HG02938 (cell line): ENCODE measurements around the gene ZSWIM5.
"Not testable (repeated sequence)": the region's sequence is repeated elsewhere in the genome, so short reads cannot be mapped to it uniquely, and the experiment has no call there.

Experiments
- ATAC-seq: cut with Tn5 transposase; IDR thresholded peaks from one replicate; pipeline ENCODE4 v1.9.1; 2021; ENCODE audit warnings: mild to moderate bottlenecking, moderate library complexity; ENCODE audit not compliant: unreplicated experiment

Gene ZSWIM5

GRCh38 chr1:45008516-45008915, 197.9 kb downstream of the ZSWIM5 start:
- no peak for ATAC-seq

- ATAC-seq = no peak
Measured at GRCh38 chr1:45008076-45008475, 198.3 kb downstream of the ZSWIM5 start.

- ATAC-seq = no peak
Measured at GRCh38 chr1:45007311-45007710, 199.1 kb downstream of the ZSWIM5 start.

GRCh38 chr1:45005761-45006160, 200.6 kb downstream of the ZSWIM5 start:
- no peak for ATAC-seq

- no peak for ATAC-seq
Measured at GRCh38 chr1:45004281-45004920, 202.0 kb downstream of the ZSWIM5 start.

- ATAC-seq = no peak
Measured at GRCh38 chr1:45003741-45004140, 202.7 kb downstream of the ZSWIM5 start.

GRCh38 chr1:45002650-45003645, 203.5 kb downstream of the ZSWIM5 start:
- no peak for ATAC-seq

GRCh38 chr1:45001576-45001975, 204.8 kb downstream of the ZSWIM5 start:
- not testable (repeated sequence) for ATAC-seq

- ATAC-seq = no peak
Measured at GRCh38 chr1:45001011-45001481, 205.4 kb downstream of the ZSWIM5 start.

- ATAC-seq = no peak
Measured at GRCh38 chr1:44999232-44999631, 207.2 kb downstream of the ZSWIM5 start.

- no peak for ATAC-seq
Measured at GRCh38 chr1:44995467-44996238, 210.8 kb downstream of the ZSWIM5 start.

- ATAC-seq = no peak
Measured at GRCh38 chr1:44994309-44994898, 212.0 kb downstream of the ZSWIM5 start.

GRCh38 chr1:44988531-44989156, 217.8 kb downstream of the ZSWIM5 start:
- no peak for ATAC-seq

GRCh38 chr1:44985747-44986359, 220.6 kb downstream of the ZSWIM5 start:
- ATAC-seq = no peak

- ATAC-seq = not testable (repeated sequence)
Measured at GRCh38 chr1:44977372-44977771, 229.0 kb downstream of the ZSWIM5 start.

- ATAC-seq = no peak
Measured at GRCh38 chr1:44976252-44976651, 230.2 kb downstream of the ZSWIM5 start.

- ATAC-seq = no peak
Measured at GRCh38 chr1:44973645-44974044, 232.8 kb downstream of the ZSWIM5 start.

- no peak for ATAC-seq
Measured at GRCh38 chr1:44970317-44970716, 236.1 kb downstream of the ZSWIM5 start.
